ENCODE measurements around the gene ZER1. TPM values are rescaled to one million over a fixed set of nuclear protein-coding genes. Genes with fewer than 3 reads are reported as not detected.

Gene ZER1
- total RNA-seq, result 39.1 TPM

GRCh38 chr9:128771745-128772519, at the start of gene ZER1:
ZER1 (minus strand) TSS chr9:128771927; CDS start chr9:128755565, 16,362 bp downstream.

GRCh38 chr9:128818099-128818838, 46.5 kb upstream of the ZER1 start, which contains the start of gene ENDOG:
ENDOG (plus strand) TSS chr9:128818500; CDS start chr9:128818685, 185 bp downstream.

GRCh38 chr9:128786681-128787601, 15.2 kb upstream of the ZER1 start, which contains the start of gene TBC1D13:
TBC1D13 (plus strand) TSS chr9:128787253; CDS start chr9:128787354, 101 bp downstream.

GRCh38 chr9:128723866-128724743, 47.6 kb downstream of the ZER1 start, which contains the start of gene ZDHHC12:
ZDHHC12 (minus strand) TSS chr9:128724127; CDS start chr9:128724093, 34 bp downstream.

GRCh38 chr9:128702445-128702948, 69.2 kb downstream of the ZER1 start, which contains the start of gene PKN3:
PKN3 (plus strand) TSS chr9:128702503; CDS start chr9:128702916, 413 bp downstream.

GRCh38 chr9:128688501-128689292, 83.0 kb downstream of the ZER1 start, which contains the start of gene SET:
SET (plus strand) TSS chr9:128689222; CDS start chr9:128689583, 361 bp downstream.

Small RNA genes within 50 kb of the gene (small RNA-seq; reads per million reads assigned to genes)
- not detected for gene RF00017 (ENCODE audit: low replicate concordance)
- not detected for gene RN7SL560P (ENCODE audit: low replicate concordance)

Other genes with a start within 250 kb of the ZER1 start
- gene SPTAN1, start 219.3 kb downstream of the ZER1 start, total RNA-seq, result 1,743 TPM
- 31.3 TPM for gene DYNC2I2, start 115.1 kb downstream of the ZER1 start, total RNA-seq
- 408 TPM for gene SET, start 82.7 kb downstream of the ZER1 start, total RNA-seq
- gene PKN3, start 69.4 kb downstream of the ZER1 start, total RNA-seq, result 1.6 TPM
- 3.1 TPM for gene ZDHHC12, start 47.8 kb downstream of the ZER1 start, total RNA-seq
- gene TBC1D13, start 15.3 kb upstream of the ZER1 start, total RNA-seq, result 11.3 TPM
- 18.5 TPM for gene ENDOG, start 46.6 kb upstream of the ZER1 start, total RNA-seq
- gene SPOUT1, start 57.9 kb upstream of the ZER1 start, total RNA-seq, result 23.8 TPM
- gene KYAT1, start 110.0 kb upstream of the ZER1 start, total RNA-seq, result 10.6 TPM
- gene LRRC8A, start 110.2 kb upstream of the ZER1 start, total RNA-seq, result 25.7 TPM
- gene PHYHD1, start 149.1 kb upstream of the ZER1 start, total RNA-seq, result 1.9 TPM
- 12.2 TPM for gene DOLK, start 175.7 kb upstream of the ZER1 start, total RNA-seq
- gene NUP188, start 175.8 kb upstream of the ZER1 start, total RNA-seq, result 68.9 TPM

Measured in parietal lobe (tissue), 2 donors.